AG09309 (cell line): ENCODE results near the gene ABHD2.

ENCODE experiments used
- DNase-seq: peaks from one replicate; pipeline ENCODE4 v3.0.0-alpha.2; 2010; ENCODE audit warnings: low read depth
- H3K4me3 ChIP-seq: 2 replicates; pipeline ENCODE4 v1.5.1; 2011; ENCODE audit warnings: mild to moderate bottlenecking, low read depth, low read length, moderate library complexity; ENCODE audit not compliant: control insufficient read depth
- TF ChIP-seq, protein P1 (sequence below): IDR thresholded peaks from 2 replicates; pipeline ENCODE4 v1.5.1; 2011; ENCODE audit warnings: mild to moderate bottlenecking, low read depth, low read length, inconsistent platforms; ENCODE audit not compliant: insufficient read depth, control insufficient read depth; ENCODE audit errors: missing control alignments

The ABHD2 gene

DNA sequence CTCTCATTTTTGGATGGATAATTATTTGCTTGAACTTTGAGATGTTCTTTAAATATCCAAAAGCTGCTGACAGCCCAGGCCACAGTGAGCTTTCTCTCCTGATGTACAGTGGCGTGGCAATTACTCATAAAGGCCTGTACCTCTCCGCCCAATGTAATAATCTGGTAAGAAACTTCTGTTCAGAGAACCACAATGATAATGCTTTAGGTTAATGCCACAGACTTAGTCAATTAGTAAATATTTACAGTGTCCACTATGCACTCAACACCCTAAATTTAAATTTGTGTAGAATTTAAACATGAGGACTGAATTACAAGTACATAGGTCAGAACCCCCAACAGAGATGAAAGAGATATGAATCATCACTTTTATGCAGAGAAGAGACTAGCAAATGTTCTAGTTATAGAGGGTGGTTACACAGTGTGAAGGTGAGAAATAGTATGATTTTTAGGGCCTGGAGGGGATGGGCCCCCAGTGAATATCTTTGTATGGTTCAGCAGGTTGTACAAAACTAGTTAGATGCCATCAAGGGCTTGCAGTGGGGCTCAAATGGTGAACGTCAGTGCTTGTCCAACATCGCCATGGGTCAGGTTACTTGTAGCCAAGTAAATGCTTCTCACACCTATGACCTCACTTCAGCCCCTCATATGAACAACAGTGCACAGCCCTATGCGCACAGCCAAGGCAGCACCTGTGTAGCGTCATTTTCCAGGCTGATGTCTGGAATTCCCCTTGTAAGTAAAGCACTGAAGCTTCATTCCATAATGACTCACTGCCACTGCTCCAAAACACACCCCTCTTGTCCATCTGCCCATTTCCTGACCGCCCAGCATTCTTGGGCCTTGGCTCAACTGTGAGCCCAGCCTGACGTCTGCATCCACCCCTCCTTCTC, 13.3 kb downstream of the ABHD2 start:
- TF ChIP-seq, protein P1, sequence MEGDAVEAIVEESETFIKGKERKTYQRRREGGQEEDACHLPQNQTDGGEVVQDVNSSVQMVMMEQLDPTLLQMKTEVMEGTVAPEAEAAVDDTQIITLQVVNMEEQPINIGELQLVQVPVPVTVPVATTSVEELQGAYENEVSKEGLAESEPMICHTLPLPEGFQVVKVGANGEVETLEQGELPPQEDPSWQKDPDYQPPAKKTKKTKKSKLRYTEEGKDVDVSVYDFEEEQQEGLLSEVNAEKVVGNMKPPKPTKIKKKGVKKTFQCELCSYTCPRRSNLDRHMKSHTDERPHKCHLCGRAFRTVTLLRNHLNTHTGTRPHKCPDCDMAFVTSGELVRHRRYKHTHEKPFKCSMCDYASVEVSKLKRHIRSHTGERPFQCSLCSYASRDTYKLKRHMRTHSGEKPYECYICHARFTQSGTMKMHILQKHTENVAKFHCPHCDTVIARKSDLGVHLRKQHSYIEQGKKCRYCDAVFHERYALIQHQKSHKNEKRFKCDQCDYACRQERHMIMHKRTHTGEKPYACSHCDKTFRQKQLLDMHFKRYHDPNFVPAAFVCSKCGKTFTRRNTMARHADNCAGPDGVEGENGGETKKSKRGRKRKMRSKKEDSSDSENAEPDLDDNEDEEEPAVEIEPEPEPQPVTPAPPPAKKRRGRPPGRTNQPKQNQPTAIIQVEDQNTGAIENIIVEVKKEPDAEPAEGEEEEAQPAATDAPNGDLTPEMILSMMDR, result no peak
- DNase-seq, result peak; percentile 86
- H3K4me3 ChIP-seq, result no peak overlapping the region

DNA sequence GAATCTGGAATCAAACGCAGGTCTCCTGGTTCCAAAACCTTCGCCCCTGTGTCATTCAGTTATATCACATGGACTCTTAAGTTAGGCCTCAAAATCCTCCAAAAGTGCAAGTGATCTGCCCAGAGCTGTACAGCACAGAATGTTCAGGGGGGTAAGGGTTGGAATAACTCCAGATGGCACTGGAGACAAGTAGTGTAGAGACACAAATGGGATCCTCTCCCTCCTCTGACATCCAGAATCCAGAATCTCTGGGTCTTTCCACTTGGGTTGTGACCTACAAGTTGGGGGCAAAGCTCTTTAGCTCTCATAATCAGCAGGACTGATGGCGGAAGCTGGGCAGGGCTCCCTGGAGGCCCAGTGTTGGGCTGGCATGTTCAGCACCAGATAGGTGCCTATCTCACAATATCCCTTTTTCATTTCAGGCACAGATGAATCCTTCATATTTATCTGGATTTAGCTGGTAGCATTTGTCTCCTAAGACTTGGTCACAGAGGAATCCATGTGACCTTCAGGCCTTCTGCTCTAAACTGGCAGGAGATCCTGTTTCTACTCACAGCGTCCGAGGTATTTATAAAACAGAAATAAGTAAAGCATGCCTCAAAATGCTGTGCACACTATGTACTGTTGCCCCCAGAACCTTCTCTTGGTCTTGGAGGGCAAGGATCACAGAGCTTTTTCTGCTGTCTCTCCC, 15.4 kb downstream of the ABHD2 start:
- DNase-seq, result no peak
- TF ChIP-seq, protein P1, result no peak
- no peak overlapping the region for H3K4me3 ChIP-seq

DNA sequence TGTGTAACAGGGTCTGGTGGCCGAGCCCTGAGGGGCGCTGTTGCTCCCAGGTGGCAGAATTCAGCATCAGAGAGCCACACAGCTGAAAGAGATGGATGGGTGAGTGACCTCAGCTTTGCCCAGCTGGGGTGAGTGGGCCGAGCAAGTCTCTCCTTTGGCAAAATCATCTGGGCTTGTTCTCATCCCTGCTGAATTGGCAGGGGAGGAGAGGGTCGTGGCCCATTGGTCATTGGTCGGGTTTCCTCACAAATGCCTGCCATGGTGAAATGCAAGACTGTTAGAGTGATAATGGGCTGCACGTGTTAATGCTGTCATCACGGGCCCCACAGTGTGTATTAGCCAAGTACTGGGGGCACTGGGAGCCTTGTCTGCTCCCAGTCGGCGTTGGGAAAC, 15.9 kb downstream of the ABHD2 start:
- no peak overlapping the region for H3K4me3 ChIP-seq
- DNase-seq, result no peak
- TF ChIP-seq, protein P1, result no peak

DNA sequence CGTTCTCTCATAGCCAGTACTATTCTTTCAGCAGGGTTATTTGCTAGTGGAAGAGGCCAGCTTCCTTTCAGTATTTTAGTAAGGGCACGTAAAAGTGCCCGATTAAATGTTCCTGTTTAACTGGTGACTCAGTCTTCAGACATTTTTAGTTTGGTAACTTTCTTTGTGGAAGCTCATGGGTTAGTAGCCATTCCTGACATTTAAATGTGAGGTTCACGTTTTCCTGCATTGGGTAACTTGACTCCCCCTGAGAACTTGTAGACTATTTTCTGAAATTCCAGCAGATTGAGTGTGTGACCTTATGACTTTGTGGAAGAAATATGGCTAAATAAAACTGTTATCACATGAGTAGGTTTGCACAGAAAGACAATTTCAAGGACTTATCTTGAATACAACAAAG, 16.9 kb downstream of the ABHD2 start:
- peak; percentile 91 for DNase-seq
- H3K4me3 ChIP-seq, result no peak overlapping the region
- TF ChIP-seq, protein P1, result no peak

DNA sequence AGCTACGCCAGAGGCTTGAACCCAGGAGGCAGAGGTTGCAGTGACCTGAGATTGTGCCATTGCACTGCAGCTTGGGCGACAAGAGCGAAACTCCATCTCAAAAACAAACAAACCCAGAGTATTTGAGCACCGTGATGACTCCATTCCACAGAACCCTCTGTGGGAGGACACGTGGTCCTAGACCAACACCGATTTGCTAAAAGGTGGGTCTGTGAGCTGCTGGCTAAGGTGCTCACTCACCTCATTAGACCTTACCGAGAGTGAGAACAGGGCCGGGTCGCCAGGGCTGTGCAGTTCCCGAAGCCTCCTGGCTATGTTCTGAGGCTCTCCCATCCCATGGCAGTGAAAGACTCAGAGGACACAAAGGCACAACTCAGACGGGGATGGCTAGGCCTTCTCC, 17.9 kb downstream of the ABHD2 start:
- DNase-seq, result no peak
- TF ChIP-seq, protein P1, result no peak
- H3K4me3 ChIP-seq, result no peak overlapping the region

DNA sequence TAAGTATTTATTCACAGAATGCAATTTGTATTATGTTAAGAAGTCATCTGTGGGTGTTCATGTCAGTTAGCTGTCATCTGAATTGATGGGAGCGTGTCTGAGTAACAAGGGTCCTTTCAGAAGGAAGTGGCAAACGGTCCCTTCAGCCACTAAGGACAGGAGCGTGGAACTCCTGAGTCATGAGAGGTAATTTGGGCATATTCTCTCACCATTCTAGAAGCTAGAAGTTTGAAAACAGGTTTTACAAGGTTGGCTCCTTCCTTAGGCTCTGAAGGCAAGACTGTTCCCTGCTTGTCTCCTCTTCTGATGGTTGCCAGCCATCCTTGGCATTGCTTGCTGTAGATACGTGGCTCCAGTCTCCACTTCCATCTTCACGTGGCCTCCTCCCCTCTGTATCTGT, 19.7 kb downstream of the ABHD2 start:
- DNase-seq, result no peak
- TF ChIP-seq, protein P1, result no peak
- H3K4me3 ChIP-seq, result no peak overlapping the region
